ENCODE data around the gene FRMPD4.

Gene FRMPD4

DNA sequence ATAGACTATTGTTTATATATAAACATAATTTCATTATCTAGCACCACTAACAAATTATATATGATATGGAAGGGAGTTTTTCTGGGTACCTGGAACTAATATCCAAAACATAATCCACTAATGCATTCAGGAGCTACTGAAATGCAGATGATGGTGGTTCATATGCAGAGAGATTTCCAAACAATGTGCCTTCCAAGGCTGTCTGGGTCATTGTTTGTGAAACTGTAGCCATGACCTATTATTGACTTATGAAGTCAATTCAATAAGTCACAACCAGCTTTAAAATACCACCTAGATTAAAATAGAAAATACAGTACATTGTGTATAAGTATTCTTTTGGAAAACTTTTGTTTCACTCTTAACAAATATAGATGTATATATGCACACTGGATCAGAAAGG, 415.9 kb downstream of the FRMPD4 start:
- no peak for DNase-seq

DNA sequence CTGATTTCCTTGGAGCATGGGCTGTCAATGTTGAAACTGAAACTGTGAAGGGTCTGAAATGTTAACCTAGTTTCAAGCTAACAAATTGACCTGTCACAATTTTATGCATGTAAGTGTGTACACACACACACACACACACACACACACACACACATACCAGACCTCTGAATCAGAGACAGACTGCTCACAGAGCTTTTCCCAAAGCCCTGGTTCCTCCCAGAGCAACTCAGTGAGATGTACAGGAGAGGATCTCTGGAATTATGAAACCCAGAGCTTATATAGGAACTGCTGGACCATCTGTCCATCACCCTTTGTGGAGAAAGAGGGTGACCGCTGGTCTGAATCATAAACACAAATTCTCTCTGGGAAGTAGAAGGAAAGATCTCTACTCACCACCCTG, 424.8 kb downstream of the FRMPD4 start:
- no peak for DNase-seq

GRCh38 chrX:12564221-12564620, 425.9 kb downstream of the FRMPD4 start:
- DNase-seq, result no peak

DNA sequence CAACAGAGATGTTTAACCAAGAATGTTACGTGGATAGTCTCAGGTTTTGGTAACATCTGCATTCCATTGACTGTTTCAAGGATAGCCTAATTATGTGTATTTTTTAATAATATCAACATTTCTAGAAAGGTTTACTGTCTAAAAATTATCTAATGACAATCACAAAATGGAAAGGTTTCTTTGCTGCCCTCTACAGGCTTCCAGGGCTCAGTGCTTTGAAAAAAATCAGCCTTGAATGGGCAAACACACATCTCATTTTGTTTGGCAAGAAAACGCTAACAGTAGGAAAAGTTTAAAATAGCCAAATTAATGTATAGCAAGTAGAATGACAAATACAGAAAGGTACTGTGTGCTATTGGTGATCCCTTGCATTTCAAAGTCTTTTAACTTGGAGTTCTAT, 429.6 kb downstream of the FRMPD4 start:
- DNase-seq, result no peak

GRCh38 chrX:12570859-12571501, 432.7 kb downstream of the FRMPD4 start:
- no peak for DNase-seq

DNA sequence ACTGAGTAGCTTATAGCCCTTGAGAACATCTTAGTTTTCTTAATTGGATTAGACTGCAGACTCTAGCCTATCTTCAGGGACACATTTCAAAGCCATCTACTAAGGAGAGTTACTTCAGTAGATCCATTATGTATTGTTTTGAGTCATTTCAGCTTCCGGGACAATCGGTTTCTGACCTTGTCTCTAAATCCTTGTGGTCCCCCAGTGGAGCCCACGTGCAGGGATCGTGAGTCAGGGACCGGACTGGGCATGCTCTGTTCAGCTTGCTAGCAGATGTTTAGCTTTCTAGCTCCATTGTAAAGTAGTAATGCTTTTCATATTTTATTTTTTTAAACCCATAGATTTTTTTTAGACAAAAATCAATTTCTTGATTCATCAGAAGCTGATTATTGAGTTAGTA, 441.0 kb downstream of the FRMPD4 start:
- no peak for DNase-seq

GRCh38 chrX:12580548-12580947, 442.3 kb downstream of the FRMPD4 start:
- DNase-seq, result no peak

GRCh38 chrX:12581546-12581945, 443.3 kb downstream of the FRMPD4 start:
- no peak for DNase-seq

GRCh38 chrX:12582649-12583048, 444.4 kb downstream of the FRMPD4 start:
- no peak for DNase-seq

DNA sequence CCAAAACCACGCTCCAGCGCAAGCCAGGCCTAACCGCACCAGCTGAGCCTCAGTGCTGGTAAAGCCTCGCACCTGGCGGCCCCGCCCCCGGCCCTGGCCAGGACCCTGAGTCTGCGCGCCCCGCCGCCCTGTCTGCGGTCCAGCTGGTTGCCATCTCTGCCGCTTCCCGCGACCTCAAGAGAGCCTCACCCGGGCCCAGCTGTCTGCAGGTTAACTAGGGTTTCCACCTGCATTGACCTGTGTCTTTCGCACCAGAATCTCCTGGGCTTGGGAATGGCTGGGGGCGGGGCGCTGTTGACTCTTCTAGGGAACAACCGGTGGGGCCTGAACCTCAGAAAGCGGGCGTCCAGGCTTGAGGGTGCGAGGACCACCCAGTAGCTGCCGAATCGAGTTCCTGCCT, 445.3 kb downstream of the FRMPD4 start:
- no peak for DNase-seq

DNA sequence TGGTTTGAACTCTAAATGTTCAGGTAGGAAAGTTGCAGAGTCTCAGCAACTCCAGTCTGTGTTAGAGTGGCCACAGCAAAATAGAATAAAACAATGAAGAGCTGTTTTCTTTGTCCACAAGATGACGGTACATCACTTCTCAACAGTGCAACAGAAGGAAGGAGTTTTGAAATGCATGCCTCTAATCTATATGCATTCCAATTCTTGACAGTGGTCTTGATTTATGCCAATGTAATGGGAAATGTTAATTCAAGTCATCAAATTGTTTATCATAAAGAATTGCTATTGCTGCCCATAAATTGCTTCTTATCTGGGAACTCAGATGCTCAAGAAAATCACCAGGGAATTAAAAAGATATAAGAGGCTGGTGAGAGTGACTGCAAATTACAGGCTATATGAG, 457.4 kb downstream of the FRMPD4 start:
- DNase-seq, result no peak

DNA sequence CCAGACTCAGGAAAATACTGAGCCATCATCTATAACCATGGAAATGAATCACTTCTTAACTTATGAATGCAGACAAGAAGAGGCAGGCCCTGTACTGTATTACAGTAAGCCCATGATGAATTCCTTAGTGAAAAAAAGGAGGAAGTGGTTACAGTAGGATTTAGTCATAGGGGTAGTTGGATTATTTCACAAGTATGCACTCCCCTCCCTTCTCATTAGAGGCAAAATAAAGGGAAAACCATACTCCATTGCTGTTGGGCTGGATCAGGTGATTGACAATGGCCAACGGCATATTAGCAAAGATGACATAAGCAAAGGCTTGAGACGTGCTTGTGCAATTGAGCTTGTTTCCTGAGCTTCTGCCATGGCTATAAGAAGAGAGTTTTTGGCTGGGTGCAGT, 471.8 kb downstream of the FRMPD4 start:
- DNase-seq, result no peak

DNA sequence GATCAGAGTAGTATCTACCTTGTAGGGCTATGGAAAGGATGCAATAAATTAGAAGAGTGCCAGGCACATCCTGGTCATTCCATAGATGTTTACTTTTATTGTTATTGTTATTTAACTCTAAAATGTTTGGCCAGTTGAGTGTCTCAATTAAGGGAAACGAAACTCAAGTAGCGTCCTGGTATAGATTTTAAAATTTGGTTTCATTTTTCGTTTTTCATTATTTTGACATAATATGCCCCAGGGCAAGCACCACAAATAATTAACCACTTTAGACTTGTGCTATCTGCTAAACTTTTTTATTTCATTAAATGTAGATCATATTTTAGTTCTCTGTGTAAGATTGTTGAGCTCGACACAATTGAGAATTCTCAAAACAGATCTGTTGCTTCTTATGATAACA, 473.2 kb downstream of the FRMPD4 start:
- no peak for DNase-seq

GRCh38 chrX:12614266-12614665, 476.0 kb downstream of the FRMPD4 start:
- no peak for DNase-seq

- no peak for DNase-seq
Observed at GRCh38 chrX:12615061-12615460, 476.8 kb downstream of the FRMPD4 start.

- DNase-seq, result no peak
Observed at GRCh38 chrX:12617241-12617640, 479.0 kb downstream of the FRMPD4 start.

- no peak for DNase-seq
Observed at GRCh38 chrX:12647230-12647629, 509.0 kb downstream of the FRMPD4 start.

- no peak for DNase-seq
Observed at GRCh38 chrX:12648995-12649394, 510.7 kb downstream of the FRMPD4 start.

- no peak for DNase-seq
Observed at GRCh38 chrX:12657433-12657832, 519.2 kb downstream of the FRMPD4 start.

GRCh38 chrX:12657881-12658280, 519.6 kb downstream of the FRMPD4 start:
- DNase-seq, result no peak

DNA sequence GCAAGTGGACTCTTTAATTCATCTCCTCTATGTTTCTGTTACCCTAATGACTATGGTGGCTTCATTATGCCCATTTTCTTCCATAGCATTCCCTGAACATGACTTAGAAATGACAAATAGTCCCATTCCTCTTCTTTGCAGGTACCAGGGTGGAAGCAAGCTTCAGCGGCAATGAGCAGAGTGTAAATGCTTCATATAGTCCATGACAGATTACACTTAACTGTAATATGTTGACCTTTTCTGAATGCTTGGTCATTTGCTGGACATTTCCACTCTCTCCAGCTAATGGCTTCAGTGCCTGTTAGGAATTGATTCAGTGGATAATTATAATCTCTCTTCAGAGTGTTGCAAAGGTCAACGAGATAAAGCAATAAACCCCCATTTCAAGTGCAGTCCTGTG, 523.2 kb downstream of the FRMPD4 start:
- DNase-seq, result no peak

DNA sequence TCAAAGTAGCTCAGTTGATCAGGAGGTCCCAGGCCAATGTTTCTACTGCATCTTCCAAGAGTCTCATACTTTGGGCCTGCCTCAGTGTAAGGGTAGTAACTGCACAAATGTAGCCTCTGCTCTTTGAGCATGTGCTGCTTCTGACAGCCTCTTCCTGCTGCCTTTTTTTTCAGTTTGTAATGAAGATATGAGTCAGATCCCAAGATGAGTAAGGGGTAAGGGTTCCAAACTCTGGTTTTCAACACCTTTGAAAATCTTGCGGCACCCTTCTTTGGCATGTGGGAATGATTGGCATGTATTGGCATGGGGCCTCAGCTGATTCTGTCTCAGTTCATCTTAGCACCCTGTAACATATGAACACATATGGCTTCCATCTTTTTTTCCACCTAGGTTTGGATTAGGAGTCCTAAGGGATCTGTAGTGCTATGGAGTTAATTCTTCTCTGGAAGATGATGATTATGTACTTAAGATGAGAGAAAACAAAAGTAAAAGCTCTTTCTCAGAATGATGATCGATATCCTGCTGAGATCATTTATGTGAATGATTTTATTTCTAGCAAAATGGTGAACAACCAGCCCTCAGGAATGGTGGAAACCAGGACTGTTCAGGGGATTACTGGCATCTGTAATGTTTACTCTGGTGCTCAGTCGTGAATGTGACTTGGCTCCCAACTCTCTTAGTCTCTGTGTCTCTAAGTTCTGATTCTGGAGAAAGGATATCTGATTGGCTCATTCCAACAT, 534.3 kb downstream of the FRMPD4 start:
- DNase-seq, result no peak

- DNase-seq, result no peak
Observed at GRCh38 chrX:12673487-12673886, 535.2 kb downstream of the FRMPD4 start.

GRCh38 chrX:12679522-12679921, 541.2 kb downstream of the FRMPD4 start:
- DNase-seq, result no peak

DNA sequence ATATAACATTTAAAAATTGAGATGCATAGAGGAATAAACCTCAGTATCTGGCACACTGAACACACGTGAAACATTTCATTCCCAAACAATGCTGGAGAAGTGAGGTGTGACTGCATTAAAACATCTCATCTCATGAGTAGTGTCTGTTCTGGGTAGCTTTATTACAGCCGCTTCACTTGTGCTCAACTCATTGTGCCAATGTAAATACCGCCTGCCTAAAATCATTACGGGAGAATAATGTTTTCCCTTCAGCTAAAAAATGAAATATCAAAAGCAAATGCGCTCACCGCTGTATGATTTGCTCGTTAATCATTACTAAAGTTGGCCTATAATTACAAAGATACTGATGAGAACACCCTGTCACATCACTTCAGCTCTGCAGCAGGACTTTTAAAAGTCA, 542.8 kb downstream of the FRMPD4 start:
- DNase-seq, result no peak

Data from NCI-H526 treated with DMSO at 0.1 percent for 48 hours (cell line).